Right renal cortex interstitium (tissue), 3 donors: Measurements from ENCODE around the gene RASGEF1C. TPM values are rescaled to one million over a fixed set of nuclear protein-coding genes. Genes with fewer than 3 reads are reported as not detected.
"Not testable (repeated sequence)": the region's sequence is repeated elsewhere in the genome, so short reads cannot be mapped to it uniquely, and the experiment has no call there.

ENCODE experiments used
- DNase-seq, 3 donors: peaks; one replicate each; pipeline ENCODE4 v3.0.0-alpha.2; 2013; ENCODE audit warnings: low read depth in 3 of 3, low spot score in 2 of 3
- polyA plus RNA-seq, 3 donors: library from polyadenylated mRNA; unstranded; fragments of 120-200 nt; gene quantifications; one replicate each; pipeline ENCODE4 v1.2.1, GENCODE V29; 2013; ENCODE audit not compliant: insufficient read length in 3 of 3

The RASGEF1C gene
- polyA plus RNA-seq, 3 donors = 0.17 to 1.00 (median 0.27) TPM

DNA sequence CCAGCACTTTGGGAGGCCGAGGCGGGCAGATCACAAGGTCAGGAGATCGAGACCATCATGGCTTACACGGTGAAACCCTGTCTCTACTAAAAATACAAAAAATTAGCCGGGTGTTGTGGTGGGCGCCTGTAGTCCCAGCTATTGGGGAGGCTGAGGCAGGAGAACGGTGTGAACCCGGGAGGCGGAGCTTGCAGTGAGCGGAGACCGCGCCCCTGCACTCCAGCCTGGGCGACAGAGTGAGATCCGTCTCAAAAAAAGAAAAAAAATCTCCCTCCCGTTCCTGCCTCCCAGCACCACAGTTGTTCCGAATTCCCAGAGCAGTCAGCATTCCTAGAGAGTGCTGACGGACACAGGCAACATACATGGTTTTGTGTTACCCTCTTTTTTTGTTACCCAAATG, 82.9 kb downstream of the RASGEF1C start:
- DNase-seq = not testable (repeated sequence)

GRCh38 chr5:180124662-180125061, 84.3 kb downstream of the RASGEF1C start:
- not testable (repeated sequence) for DNase-seq

DNA sequence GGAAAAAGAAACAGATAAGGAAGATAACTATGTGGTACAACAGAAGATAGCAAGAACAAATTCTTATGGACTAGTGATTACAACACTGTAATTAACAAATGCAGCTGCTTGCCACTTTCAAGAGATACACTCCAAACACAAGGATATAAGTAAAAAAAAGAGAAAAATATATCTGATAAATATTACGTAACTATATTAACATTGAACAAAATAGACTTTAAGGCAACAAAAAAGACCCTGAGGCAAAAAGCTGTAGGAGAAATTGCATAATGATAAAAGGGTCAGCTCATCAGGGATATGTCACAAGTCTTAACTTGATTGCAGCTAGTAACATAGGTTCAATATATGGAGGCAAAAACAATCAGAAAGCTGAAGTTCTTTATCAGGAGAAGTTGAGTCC, 86.1 kb downstream of the RASGEF1C start:
- DNase-seq = no peak

DNA sequence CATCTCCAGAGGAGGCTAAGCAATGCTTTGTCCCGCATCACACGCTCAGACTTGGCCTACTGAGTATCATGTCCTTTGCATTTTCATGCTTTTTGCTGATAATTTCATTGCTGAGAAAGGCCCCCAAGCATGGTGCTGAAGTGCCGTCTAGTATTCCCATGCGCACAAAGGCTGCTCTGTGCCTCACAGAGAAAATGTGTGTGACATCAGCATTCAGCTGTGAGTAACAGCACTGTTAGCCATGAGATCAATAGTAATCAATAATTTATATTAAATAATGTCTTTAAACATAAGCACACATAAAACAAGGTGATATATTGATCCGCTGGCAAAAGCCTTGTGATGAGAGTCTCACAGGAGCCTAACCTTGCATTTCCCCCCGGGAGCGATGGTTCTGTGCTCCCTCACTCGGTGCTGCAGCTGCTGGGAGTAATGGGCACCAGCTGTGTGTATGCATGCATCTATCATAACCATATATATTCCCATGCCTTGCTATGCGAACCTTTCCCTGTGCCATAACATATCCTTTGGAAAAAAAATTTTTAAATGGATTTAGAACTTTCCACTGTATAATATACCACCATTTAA, 87.1 kb downstream of the RASGEF1C start:
- no peak for DNase-seq

GRCh38 chr5:180120237-180121101, 88.5 kb downstream of the RASGEF1C start:
- no peak for DNase-seq

DNA sequence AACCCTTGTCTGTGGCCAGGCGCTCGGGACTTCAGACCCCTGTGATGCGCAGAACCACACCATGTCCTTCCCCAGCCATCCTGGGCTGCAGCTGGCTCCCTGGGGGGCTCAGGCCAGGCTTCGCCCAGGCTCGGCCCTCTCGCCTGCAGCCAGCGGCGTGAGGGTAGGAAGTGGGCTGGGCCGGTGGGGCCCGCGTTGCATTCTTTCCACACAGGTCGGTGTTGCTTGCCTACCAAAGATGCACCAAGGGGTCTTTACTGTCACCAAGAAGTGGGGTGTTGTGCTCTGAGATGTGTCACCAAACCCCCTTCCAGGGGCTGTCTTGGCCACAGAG, 89.1 kb downstream of the RASGEF1C start:
- DNase-seq = no peak

- no peak for DNase-seq
Measured at GRCh38 chr5:180119031-180119902, 89.7 kb downstream of the RASGEF1C start.

DNA sequence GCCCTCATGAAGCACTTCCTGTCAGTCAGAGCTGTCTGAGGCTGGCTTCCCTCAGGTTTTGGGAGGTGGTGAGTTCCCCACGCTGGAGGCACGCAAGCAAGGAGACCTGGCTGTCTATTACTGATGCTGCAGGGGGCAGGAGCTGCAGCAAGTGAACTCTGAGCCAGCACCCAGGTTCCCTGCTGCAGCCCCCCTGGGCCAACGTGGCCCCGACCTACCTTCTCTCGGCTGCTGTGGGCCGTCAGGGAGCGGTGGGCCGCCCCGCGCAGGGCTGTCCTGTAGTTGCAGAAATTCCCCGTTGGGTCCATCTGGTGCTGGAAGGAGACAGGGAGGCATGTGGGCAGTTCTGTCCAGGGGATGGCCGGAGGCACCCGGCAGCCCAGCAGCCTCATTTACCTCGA, 90.6 kb downstream of the RASGEF1C start:
- DNase-seq = no peak

- DNase-seq = no peak
Measured at GRCh38 chr5:180117000-180117725, 91.8 kb downstream of the RASGEF1C start.

GRCh38 chr5:180116077-180116999, 92.7 kb downstream of the RASGEF1C start:
- DNase-seq = no peak

DNA sequence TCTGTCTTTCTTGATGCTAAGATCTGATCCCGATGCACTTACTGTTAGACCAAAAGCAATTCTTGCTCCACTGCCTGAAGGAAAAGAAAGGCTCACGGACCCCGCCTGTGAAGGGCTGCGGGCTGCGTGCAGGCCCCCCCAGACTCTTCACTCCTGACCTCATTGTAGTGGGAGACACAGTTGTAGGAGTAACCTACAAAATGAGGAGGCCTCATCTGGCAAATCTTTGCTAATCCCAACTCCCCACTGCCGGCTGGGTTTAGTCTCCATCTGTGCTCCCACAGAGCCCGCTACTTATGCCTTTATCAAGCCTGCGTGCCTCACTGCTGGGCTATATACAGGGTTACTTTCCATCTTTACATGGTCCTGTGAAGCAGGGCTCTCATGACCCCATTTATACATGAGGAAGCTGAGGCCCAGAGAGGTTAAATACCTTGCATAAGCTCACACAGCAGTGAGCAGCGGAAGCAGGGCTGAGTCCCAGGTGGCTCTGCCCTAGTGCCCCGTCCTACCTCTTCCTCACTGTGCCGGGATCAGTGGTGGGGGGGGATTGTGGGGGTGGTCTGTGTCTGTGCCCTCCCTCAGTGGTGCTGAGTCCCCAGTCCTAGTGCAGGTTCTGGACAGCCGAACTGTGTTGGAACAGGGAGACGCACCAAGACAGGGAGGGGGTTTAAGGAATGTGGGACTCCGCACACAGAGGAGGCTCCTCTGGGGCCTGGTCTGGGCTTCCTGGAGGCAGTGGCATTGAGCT, 93.5 kb downstream of the RASGEF1C start:
- DNase-seq = no peak

GRCh38 chr5:180114304-180115003, 94.6 kb downstream of the RASGEF1C start:
- no peak for DNase-seq

- no peak for DNase-seq
Measured at GRCh38 chr5:180113660-180114303, 95.2 kb downstream of the RASGEF1C start.

DNA sequence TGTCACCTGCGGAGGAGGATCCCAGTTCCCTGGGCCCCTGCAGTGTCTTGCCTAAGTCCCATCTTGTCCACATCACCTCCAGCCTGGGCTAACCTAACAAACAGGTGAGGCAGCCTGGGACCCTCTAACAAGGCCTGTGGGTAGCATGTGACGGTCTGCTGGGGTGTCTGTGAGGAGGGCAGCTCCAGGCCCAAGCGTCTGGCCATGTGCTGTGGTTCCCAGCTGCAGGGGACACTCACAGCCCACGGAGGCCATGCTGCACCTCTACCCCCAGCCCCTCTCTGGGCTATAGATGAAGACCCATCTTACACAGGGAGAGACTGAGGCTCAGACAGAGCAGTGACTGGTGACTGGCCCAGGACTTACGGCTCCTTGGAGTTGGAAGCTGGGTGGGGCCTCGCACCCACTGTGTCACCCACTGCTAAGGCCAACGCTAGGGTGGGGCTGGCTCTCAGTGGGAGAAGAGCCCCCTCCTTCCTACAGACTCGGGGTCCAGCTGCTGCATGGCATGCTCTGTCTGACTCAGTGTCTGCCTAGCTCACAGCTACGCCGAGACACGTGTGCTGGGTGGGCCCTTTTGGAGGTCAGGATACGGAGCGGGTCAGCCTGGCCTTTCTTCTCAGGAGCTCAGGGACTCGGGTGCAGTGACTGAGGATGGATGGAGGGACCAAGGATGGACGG, 96.7 kb downstream of the RASGEF1C start:
- DNase-seq = no peak

DNA sequence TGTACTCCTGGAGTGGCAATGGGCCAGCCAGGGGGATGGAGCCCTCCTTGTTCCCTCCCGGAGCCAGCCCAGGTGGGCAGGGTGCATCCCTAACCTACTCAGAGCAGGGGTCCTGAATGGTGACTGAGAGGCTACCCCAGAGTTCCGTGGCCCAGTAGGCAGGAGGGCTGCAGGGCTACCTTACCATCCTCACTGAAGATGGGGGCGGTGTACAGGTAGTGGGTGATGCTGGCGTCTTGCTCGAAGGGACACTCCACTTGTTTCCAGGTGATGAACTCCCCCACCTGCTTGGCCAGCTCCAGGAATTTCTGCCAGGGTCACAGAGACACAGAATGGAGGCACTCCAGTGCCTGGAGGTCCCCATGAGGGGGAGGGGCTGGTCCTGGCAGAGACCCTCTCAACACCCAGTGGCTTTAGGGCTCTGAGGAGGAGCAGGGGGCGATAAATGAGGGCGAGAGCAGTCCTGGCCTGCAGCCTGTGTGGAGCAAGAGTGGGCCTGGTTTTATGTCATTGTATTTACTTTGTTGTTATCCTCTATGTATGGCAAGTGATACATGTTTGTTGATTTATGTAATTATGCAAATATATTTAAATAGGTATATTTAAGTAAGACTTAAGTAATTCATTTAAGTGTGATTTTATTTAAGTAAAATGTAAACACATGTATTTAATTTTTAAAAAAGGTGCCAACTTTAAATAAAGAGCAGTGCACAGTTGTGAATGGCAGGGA, 97.6 kb downstream of the RASGEF1C start:
- DNase-seq = no peak

DNA sequence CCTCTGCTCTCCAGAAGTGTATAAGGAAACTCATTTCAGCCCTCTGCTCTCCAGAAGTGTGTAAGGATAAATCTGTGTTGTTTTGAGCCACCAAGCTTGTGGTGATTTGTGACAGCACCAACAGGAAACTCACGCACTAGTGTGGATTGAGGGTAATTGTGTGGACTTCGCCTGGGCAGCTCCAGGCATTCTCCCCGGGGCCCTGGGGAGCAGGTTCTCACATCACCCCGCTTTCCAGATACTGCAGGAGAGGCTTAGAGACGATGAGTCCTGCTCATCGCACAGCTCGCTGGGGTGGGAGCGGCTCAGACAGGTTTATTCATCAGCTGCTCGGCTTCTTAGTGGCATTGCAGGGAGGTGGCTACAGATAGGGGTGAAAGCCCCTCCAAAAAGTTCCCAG, 99.1 kb downstream of the RASGEF1C start:
- DNase-seq = no peak

GRCh38 chr5:180107005-180107404, 102.0 kb downstream of the RASGEF1C start:
- no peak for DNase-seq
